Sigmoid colon (tissue), 4 donors: ENCODE measurements around the gene MAMDC2.

Experiments used
- CTCF ChIP-seq, 4 experiments: fragments of 450-650 bp in 3 of 4; fragments of 200-600 bp in 1 of 4; IDR thresholded peaks; one replicate each; pipeline ENCODE4 v1.5.1; 2016 to 2019; ENCODE audit warnings: antibody characterized with exemption in 4 of 4, mild to moderate bottlenecking in 3 of 4, moderate library complexity in 2 of 4
- EP300 ChIP-seq, 4 donors: sonication (generic); formaldehyde crosslinking; IDR thresholded peaks; one replicate each; pipeline ENCODE4 v1.6.1; 2017; ENCODE audit warnings: antibody characterized with exemption in 4 of 4
- POLR2A ChIP-seq, 2 donors: fragments of 450-650 bp; IDR thresholded peaks; one replicate each; pipeline ENCODE4 v1.6.1; 2016; ENCODE audit warnings: antibody characterized with exemption in 2 of 2, mild to moderate bottlenecking in 2 of 2, moderate library complexity in 2 of 2
- POLR2AphosphoS5 ChIP-seq, 4 donors: sonication (generic); formaldehyde crosslinking; IDR thresholded peaks; one replicate each; pipeline ENCODE4 v1.6.1; 2017; ENCODE audit warnings: antibody characterized with exemption in 4 of 4

DNA sequence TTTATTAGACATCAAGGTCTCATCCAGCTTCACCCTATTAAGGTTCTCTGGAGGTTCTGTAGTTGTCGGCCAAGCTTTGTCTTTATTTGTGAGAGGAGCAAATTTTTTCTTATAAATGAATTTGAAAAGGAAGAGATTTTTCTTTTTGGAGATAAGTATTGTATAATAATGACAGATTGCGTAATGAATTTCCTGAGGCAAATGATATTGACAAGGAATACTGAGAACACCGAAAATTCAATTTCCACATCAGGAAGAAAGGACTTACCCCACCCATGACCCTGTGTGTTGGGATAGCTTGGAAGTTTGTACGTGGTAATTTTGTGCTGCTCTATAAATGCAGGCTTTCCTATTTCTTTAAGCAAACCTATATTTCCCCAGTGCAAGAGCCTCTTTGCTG is 53.5 kb downstream of the MAMDC2 start:
- no peak for TF ChIP-seq CTCF (IDR thresholded peaks at IDR 0.05)
- TF ChIP-seq POLR2A (IDR thresholded peaks at IDR 0.05) = no peak
- TF ChIP-seq POLR2AphosphoS5 (IDR thresholded peaks at IDR 0.05) = no peak
- TF ChIP-seq EP300 (IDR thresholded peaks at IDR 0.05) = no peak
